Measurements from ENCODE around the gene HOXA9. TPM values are rescaled to one million over a fixed set of nuclear protein-coding genes. Genes with fewer than 3 reads are reported as not detected.

HOXA9 gene
- total and polyA plus RNA-seq, 2 of the 8 experiments (the other 6 are each of a cell fraction or from before 2014, with no cell fraction given), result not detected

DNA sequence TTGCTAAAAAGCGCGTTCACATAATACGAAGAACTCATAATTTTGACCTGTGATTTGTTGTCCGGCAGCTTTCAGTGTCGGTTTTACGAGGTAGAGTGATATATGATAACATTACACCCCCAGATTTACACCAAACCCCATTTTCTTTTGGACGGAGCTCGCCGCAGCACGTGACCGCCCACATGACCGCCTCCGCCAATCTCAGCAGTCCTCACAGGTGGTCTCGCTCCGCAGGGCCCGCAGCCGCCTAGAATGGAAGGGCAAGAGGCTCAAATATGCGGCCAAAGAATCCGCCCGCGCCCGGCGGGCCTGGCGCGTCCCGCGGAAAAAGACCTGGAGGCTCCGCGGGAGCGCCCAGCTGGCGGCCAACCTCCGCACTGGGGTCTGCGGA, 8.8 kb downstream of the HOXA9 start, which contains the start of gene HOXA7 (continued):
- TF ChIP-seq, protein P1, sequence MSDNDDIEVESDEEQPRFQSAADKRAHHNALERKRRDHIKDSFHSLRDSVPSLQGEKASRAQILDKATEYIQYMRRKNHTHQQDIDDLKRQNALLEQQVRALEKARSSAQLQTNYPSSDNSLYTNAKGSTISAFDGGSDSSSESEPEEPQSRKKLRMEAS (IDR thresholded peaks at IDR 0.05), result peak; percentile 64

All from H1 (cell line).